Hepatocyte (in vitro differentiated cells): ENCODE results near the gene AP1S3.

Source experiments
- EZH2phosphoT487 ChIP-seq: fragments of 200-600 bp; sonication (generic); IDR thresholded peaks from one replicate; pipeline ENCODE4 v1.6.1; 2018; ENCODE audit warnings: antibody characterized with exemption, mild to moderate bottlenecking, low read depth, moderate library complexity; ENCODE audit not compliant: unreplicated experiment, severe bottlenecking
- TF ChIP-seq, protein P1 (sequence below): fragments of 200-600 bp; sonication (generic); IDR thresholded peaks from 2 replicates; pipeline ENCODE4 v1.5.1; 2016; ENCODE audit warnings: antibody characterized with exemption, mild to moderate bottlenecking; ENCODE audit not compliant: poor library complexity

DNA sequence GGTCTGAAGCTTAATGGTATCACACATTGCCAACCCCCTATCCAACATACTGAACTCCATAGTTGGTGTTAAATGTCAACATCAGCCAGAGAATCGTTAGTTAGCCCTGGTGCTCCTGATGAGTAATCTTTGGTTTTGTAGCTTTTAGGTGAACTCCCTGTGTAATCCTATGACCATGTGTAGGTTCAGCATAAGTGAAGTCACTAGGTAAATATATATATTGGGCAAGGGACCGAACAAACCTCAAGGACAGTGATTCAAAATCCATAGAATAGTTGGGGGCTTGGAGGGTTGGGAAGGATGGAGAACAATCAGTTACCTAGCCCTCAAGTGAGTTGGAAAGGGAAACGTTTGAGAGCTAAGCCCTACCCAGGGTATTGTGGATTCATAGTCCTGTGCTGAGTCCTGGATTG lies 16.0 kb upstream of the AP1S3 start:
- no peak for TF ChIP-seq EZH2phosphoT487
- TF ChIP-seq, protein P1, sequence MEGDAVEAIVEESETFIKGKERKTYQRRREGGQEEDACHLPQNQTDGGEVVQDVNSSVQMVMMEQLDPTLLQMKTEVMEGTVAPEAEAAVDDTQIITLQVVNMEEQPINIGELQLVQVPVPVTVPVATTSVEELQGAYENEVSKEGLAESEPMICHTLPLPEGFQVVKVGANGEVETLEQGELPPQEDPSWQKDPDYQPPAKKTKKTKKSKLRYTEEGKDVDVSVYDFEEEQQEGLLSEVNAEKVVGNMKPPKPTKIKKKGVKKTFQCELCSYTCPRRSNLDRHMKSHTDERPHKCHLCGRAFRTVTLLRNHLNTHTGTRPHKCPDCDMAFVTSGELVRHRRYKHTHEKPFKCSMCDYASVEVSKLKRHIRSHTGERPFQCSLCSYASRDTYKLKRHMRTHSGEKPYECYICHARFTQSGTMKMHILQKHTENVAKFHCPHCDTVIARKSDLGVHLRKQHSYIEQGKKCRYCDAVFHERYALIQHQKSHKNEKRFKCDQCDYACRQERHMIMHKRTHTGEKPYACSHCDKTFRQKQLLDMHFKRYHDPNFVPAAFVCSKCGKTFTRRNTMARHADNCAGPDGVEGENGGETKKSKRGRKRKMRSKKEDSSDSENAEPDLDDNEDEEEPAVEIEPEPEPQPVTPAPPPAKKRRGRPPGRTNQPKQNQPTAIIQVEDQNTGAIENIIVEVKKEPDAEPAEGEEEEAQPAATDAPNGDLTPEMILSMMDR, result no peak
